Adipose tissue (tissue), 3 donors: ENCODE data around the gene CEP126. TPM values are rescaled to one million over a fixed set of nuclear protein-coding genes. Genes with fewer than 3 reads are reported as not detected.

Source experiments
- H3K27ac ChIP-seq: one replicate; pipeline ENCODE4 v1.5.1; 2013; ENCODE audit warnings: low read depth, low read length
- WGBS, 3 donors: extraction: QIAGEN DNeasy Blood & Tissue Kit; methylation state at CpG; one replicate each; pipeline ENCODE4 v1.1.7; 2013; 5-methylcytosine and 5-hydroxymethylcytosine counted together
- polyA plus RNA-seq, 3 donors: library from polyadenylated mRNA; stranded (reverse); fragments of 200-250 nt; gene quantifications; one replicate each; pipeline ENCODE4 v1.2.3, GENCODE V29; 2013
- donor health status: healthy with polysubstance abuse.
- donor health status: Bipolar disorder and iron deficiency.
- donor health status: healthy.

The CEP126 gene
- polyA plus RNA-seq, 3 donors = 0.70 to 6.7 (median 2.5) TPM

GRCh38 chr11:102001657-102002338 lies 87.0 kb downstream of the CEP126 start:
- 95 to 96% (median 96%) methylated on average over 3 of the region's 3 CpGs for WGBS, 3 donors
- no peak overlapping the region for H3K27ac ChIP-seq

- H3K27ac ChIP-seq = no peak overlapping the region
These were observed 89.4 kb downstream of the CEP126 start for GRCh38 chr11:102004220-102004619.

- WGBS, 3 donors = 78 to 87% (median 81%) methylated on average over 4 of the region's 4 CpGs
- no peak overlapping the region for H3K27ac ChIP-seq
These were observed 90.5 kb downstream of the CEP126 start for GRCh38 chr11:102005306-102005705.

GRCh38 chr11:102006835-102007566 lies 92.2 kb downstream of the CEP126 start:
- 72 to 94% (median 94%) methylated on average over 7 of the region's 7 CpGs for WGBS, 3 donors
- H3K27ac ChIP-seq = no peak overlapping the region

GRCh38 chr11:102007567-102008437 lies 93.0 kb downstream of the CEP126 start:
- no peak overlapping the region for H3K27ac ChIP-seq

GRCh38 chr11:102010776-102011494 lies 96.1 kb downstream of the CEP126 start:
- no peak overlapping the region for H3K27ac ChIP-seq
- 23 to 30% (median 28%) methylated on average over 12 of the region's 12 CpGs for WGBS, 3 donors

More at GRCh38 chr11:102007567-102008437, 93.0 kb downstream of the CEP126 start:
- WGBS, 3 donors = 24 to 31% (median 30%) methylated on average over 4 of the region's 4 CpGs

- H3K27ac ChIP-seq = no peak overlapping the region
- 48 to 61% (median 59%) methylated on average over 3 of the region's 3 CpGs for WGBS, 3 donors
These were observed 98.1 kb downstream of the CEP126 start for GRCh38 chr11:102012946-102013345.

GRCh38 chr11:102014756-102015155 lies 99.9 kb downstream of the CEP126 start:
- WGBS, 3 donors = 81 to 94% (median 92%) methylated on average over 5 of the region's 5 CpGs
- no peak overlapping the region for H3K27ac ChIP-seq

GRCh38 chr11:102017026-102017425 lies 102.2 kb downstream of the CEP126 start:
- H3K27ac ChIP-seq = no peak overlapping the region

GRCh38 chr11:102026217-102026616 lies 111.4 kb downstream of the CEP126 start:
- WGBS, 3 donors = 60 to 68% (median 63%) methylated on average over 4 of the region's 4 CpGs
- no peak overlapping the region for H3K27ac ChIP-seq

More at GRCh38 chr11:102017026-102017425, 102.2 kb downstream of the CEP126 start:
- WGBS, 3 donors = 54 to 77% (median 58%) methylated on average over 3 of the region's 3 CpGs

- 10 to 22% (median 13%) methylated on average over 2 of the region's 2 CpGs for WGBS, 3 donors
- no peak overlapping the region for H3K27ac ChIP-seq
These were observed 112.1 kb downstream of the CEP126 start for GRCh38 chr11:102026959-102027358.

GRCh38 chr11:102036757-102037156 lies 121.9 kb downstream of the CEP126 start:
- 63 to 88% (median 66%) methylated on average over 1 of the region's 1 CpG for WGBS, 3 donors
- no peak overlapping the region for H3K27ac ChIP-seq

GRCh38 chr11:102046841-102047240 lies 132.0 kb downstream of the CEP126 start:
- H3K27ac ChIP-seq = no peak overlapping the region
- 23 to 29% (median 26%) methylated on average over 4 of the region's 4 CpGs for WGBS, 3 donors

GRCh38 chr11:102047305-102047924 lies 132.6 kb downstream of the CEP126 start, which contains the start of gene CFAP300:
Gene CFAP300 (plus strand): TSS chr11:102047437. CDS start chr11:102047471, 34 bp downstream.
- WGBS, 3 donors = 2% methylated on average over 45 of the region's 45 CpGs
- no peak within 1 kb of the TSS for H3K27ac ChIP-seq
